Suppressor macrophage (primary cell): Measurements from ENCODE around the gene POLG.
A peak's percentile ranks its signal among the peaks of the same experiment; 100 is the strongest.

ENCODE experiments used
- DNase-seq, 4 experiments: peaks; one replicate each; pipeline ENCODE4 v3.0.0-alpha.2; 2020 to 2022

POLG gene

DNA sequence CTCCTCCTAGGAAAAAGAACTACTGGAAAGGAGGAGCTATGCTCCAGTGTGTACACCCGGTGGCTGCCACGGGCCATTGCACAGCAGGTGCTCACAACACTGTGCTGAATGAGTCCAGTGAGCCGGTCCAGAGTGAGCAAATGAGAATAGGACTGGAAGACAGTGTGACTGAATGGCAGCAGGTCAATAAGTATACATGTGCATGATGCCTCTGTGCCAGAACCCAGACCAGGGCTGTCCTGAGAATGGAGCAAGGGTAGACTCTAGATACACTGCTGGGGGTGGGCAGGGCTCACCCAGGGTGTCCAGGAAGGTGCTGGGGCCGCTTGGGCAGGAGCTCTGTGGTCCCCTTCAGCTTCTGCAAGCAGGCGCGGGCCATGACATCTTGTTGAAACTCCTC lies 8.3 kb downstream of the POLG start:
- DNase-seq = no peak

DNA sequence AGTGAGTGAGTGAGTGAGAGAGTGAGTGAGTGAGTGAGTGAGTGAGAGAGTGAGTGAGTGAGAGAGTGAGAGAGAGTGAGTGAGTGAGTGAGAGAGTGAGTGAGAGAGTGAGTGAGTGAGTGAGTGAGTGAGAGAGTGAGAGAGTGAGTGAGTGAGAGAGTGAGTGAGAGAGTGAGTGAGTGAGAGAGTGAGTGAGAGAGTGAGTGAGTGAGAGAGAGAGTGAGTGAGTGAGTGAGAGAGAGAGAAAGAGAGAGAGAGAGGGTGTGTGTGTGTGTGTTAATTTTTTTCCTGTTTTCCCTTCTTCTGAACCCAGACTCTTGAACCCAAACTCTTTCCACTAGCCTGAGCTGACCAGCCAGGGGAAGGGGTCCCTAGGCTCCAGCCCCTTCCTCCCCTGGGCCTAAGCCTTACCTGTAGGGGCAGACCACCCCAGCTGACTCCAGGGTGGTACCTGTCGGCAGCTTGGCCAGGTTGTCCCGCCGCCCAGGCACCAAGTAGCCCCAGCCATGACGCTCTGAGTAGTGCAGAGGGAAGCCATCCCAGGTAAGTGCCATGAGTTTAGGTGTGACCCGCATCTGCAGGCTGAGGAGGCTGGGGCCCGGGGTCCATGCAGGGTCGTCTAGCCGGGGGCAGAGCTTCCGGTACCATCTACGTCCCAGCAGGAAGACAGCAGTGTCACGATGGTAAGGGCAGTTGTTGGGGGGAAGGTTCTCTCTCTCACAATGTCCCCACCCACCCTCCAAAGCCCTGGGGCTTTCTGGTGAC lies 9.4 kb downstream of the POLG start:
- no peak for DNase-seq

DNA sequence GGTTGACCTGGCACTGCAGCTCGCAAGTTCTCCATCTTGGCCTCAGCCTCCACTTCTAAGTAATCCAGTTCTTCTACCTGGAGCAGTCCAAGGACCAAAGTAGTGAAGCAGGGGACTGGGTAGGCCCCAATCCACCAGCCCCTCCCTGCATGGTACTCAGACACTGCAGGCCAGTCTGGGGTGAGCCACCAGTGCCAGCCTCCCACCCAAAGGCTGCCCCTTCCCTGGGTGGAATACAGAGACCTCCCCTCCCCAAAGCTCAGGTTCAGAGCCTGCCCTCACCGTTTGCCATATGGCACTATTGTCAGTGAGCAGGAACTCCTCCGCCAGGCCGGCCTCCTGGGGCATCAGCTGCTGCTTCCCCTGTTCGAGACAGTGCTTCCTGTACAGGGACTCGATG lies 10.8 kb downstream of the POLG start:
- DNase-seq = no peak

DNA sequence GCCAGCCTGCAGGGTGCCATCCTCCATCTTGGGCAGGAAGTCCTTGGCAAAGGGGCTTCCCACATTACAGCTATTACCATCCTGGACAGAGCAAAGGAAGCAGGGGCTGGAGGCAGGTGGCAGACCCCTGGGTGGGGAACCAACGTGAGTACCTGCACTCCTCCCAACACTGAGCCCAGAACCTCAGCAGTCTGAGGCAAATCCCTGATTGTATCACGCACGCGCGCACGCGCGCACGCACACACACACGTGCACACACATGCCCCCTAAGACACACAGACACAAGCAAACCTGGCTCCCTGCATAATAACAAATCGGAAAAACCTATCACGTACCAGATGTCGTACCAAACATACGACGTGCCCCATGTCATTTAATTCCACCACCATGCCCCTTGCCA lies 11.8 kb downstream of the POLG start:
- no peak for DNase-seq

DNA sequence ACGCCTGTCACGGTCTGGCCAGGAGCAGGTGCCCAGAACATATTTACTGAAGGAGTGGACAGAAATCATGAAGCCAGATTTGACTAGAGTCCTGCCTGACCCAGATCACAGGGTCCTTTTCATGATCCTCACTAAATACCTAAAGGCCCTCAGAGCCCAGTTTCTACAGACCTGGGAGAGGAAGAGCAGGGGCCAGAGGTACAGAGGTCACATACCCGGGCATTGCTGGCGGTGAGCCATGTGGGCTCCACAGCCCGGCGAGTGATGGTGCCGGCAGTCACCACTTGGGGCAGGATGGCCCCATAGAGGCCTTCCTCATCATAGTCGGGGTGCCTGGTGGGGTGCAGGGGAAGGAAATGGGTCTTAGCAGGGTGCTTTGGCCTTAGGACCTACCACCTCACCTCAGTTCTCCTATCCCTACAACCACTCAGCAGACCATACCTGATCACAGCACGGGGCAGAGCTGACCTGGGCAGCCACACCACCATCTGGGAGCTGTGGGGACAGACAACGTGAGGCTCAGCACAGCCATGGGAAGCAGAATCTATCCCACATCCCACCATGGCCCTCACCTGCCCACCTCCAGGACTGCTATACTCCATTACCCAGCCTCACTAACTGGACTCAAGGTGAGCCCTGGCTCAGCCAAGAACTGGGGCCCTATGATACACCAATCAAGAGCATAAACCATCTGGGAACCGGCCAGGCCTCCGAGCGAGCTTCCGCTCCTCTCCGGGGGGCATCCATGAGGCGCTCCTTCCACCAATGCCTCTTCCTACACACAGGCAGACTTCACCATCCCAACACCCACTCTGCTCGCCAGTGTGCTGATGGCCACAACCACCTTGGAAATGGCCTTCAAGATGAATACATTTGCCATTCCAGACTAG lies 12.9 kb downstream of the POLG start:
- DNase-seq = no peak

DNA sequence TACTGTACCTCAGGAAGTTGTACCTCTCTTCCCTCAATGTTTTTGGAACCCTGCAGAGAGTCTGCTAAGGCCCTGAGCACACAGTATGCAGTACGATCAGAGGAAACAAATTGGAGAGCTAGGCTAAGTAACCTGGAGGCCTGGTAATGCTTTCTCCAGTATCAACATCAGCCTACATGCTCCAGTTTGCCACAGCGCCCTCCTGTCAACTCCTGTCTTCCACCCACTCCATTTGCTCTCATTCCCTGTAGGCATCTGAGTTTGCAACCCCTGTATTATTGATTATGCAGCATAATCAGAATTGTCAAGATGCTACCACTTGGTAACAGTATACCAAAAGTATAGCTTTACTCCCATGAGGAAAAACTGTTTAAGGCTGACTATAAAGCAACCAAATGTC lies 14.4 kb downstream of the POLG start:
- no peak for DNase-seq

DNA sequence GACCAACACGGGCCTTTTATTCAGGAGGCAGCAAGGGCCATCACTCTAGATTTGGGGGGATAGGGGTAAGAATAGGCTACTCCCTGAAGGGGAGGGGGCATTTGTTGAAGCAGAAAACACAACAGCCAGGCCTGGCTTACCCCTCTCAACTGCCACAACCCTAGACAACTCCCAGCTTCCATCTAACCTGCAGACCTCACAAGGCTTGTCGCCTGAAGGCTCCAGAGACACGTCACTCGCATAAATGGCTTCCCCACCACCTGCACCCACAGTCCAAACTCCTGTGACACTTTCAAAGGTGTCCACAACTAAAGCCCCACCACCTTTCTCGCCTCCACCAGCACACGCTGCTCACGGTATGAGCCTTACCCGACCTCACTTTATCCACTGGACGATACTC lies 14.9 kb downstream of the POLG start:
- DNase-seq = no peak

DNA sequence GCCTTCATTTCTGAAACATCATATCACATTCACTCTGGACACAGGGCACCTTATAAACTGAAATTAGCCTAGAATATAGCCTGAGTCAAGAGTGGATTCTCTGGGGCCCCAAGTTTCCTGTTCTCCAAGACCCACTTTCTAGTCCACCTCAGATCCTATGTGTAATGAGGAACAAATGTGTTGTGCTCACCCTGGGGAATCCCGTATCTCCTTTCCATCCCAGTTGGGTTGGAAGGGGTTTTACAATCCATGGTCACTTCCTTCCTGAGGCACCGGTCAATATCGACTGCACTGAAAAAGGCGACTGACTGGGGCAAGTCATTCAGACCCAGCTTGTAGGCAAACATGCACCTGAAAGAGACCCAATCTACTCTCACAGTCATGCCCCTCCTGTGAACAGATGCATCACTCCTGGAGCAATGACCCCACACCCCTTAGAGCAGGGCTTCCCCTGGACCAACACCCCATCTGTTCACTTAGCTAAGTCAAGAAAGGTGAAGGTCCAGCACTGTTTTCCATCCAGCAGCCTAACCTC lies 17.4 kb downstream of the POLG start:
- DNase-seq = no peak

DNA sequence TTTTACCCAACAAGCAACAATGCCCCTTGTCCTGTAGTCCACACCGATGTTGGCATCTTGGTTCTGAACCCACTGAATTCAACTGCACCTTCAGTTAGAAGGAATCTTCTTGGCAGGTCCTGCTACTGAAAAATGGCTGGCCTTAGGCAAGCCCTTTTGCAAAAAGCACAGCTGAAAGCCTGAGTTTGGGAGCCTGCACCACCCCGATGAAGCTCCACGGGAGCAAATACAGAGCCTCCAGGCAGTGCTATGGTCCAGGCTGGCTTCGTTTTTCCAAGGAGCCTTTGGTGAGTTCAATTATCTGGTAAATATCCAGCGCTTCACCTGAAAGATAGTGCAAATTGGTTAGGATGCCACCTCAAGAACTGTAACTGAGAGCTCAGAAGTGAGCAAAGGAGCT lies 18.1 kb downstream of the POLG start:
- no peak for DNase-seq

DNA sequence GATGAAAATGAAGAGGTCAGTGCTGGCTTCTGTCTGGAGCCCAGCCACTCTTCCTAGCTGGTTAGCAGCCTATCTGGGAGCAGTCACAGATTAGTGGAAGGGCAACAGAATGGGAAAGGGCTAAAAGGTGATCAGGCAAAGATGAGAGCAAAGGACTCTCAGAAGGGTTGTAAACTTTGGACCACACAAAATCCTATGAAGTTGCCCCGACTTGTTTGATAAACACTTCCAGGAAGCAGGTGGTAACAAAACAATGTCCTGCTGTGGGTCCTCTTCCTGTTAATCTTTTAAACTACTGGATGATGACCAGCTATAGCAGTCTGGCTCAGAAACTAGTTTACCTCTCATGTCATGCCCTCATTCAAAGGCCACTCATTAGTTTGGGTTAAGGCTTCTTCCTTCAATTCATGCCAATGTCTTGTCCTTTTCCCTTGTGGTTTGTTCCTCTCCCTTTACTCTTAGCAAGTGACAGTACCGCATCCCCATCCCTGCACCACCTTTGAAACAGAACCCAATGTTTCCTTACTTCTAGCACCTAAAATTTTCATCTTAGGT lies 19.2 kb downstream of the POLG start:
- no peak for DNase-seq

DNA sequence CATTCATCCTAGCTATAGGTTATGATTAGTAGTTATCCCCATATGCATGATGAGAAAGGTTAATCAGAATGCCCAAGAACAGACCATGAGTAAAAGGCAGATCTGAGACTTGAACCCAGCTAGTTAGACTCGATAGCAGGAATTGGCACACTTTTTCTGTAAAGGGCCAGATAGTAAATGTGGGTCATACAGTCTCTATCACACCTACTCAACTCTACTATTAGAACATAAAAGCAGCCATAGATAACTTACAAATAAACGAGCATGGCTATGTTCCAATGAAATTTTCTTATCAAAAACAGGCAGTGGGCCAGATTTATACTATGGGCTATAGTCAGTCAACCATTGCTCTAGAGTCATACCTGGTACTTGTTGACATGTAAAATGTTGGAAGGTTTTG lies 24.6 kb downstream of the POLG start:
- no peak for DNase-seq

DNA sequence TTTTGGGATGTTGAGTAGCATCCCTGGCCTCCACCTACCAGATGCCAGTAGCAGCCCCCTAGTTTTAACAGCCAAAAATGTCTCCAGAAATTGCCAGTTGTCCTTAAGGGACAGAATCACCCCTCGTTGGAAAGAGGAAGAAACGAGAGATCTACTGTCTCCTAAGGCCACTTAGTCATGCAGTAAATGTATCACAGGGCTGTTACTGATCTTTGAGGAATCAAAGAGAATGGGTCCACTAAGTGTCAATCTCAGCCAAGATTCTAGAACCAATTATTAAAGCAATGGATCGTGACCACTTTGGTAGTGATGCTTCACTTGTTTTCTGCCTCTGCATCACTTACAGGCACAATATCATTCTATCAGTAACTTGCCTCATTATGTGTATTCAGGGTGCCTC lies 26.4 kb downstream of the POLG start:
- peak; percentile 21 to 67 (median 58) for DNase-seq

DNA sequence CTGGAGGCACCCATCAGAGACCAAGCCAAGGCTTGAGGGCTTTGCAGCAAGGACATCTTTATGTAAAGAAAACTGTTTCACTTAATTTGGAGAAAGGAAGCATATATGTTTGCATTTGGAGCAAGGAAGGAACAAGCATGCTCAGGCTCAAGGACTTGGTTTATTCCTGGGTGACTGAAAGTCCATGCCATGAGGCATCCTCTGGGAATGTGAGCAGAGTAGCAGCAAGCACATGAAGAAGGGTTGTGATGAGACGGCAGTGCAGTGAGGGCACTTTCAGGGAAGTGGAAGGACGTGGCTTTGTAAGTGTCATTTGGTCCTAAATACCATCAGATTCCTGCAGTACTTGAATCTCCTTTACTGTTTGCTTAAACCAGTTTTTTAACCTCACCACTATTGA lies 26.8 kb downstream of the POLG start:
- no peak for DNase-seq

DNA sequence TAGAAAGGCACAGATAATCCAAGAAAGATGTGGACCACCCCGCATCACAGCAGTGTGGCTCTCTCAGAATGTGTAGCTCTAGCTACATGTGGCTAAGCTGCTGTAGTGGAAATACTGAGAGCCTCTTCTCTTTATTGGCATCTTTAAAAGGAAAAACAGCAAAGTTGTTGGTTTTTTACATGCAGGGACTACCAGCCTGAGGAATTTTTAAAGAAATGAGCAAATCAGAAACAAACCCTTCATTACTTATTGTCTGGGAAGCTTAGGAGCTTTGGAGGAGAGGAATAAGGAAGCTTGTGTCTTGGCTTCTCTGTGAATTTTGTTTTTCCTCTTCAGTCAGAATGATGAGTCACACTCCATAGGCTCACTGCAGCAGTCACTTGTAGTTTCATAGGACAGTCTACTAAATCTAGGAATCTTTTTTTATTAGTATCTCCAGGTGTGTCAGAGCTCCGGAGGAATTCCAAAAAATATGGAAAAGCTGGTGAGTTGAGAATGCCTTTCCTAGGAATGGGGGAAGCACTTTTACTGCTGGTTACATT lies 27.5 kb downstream of the POLG start:
- peak; percentile 19 to 67 (median 54) for DNase-seq

DNA sequence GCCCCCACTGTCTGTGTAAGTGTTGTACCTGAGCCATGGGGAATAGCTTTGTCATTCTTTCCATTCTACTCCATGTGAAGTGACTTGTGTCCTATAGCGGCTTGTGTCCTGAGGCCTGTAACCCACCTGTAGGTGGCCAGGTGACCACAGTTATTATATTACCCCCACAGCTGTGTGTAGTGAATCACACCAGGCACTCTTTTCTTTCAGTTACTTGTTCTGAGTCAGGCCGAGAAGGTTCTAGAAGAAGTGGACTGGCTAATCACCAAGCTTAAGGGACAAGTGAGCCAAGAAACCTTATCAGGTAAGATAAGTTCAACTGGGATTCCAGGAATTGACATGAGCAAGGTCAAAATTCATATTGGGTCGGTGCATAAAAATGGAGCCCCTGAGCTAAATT lies 29.2 kb downstream of the POLG start:
- no peak for DNase-seq

DNA sequence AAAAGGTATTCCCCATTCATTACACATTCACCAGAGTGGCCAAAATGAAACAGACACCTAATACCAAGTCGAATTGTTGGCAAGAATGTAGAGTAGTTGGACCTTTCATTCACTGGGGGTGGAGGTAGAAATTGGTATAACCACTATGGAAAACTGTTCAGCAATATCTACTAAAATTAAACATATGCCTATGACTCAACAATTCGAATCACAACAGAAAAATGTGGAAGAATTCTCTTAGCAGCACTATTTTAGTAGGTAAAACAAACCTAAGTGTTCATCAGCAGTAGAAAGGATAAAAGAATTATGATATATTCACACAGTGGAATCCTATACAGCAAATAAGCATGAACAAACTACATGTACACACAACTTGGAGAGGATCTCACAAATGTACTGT lies 30.6 kb downstream of the POLG start:
- no peak for DNase-seq

DNA sequence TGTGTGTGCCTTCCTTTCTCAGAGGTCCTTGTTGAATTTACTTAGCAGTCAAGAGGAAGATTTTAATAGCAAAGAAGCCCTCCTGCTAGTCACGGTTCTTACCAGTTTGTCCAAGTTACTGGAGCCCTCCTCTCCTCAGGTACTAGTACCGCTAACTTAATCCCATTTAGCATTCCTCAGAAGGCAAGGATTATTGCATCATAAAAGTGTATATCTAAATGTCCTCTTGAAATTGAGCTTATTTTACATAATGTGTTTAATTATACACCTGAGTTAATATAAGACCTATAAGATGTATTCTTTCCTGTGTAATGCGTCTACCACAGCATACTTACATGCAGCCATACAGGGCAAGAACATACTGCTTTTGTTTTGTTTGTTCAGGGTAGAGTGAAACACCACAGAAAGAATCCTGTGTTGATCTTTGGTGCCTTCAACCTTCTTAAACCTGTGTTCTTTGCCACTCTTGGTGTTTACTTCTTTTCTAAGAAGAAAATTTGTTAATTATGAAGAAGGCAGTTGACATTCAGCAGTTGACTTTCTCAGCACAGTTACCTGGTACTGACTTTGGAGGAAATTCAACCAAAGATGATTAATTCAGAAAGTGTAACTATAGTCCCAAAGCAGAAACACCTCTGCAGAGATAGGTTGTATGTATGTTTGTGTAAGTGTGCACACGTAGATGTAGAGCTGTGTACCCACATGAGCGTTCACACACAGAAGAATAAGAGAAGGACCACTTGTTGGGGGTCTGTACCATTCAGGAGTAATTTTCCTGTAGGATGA lies 33.1 kb downstream of the POLG start:
- no peak for DNase-seq

DNA sequence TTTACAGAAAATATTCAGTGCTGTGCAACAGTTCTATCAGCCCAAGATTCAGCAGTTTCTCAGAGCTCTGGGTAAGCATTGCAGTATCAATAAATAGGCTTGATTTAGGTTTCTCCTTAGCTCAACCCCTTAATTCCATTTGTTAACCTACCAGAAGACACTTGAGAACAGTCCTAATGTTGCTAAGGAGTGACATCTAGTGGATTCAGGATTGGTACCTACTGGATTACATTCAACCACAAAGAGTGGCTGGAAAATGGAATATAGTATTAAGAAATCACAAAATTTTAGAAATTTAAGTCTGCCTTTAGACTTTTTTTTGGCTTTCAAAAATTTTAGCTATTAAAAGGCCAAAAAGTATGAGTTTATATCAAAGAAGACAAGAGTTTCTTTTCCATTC lies 34.7 kb downstream of the POLG start:
- peak in 2 of 4 experiments; percentile 24 to 35 for DNase-seq

DNA sequence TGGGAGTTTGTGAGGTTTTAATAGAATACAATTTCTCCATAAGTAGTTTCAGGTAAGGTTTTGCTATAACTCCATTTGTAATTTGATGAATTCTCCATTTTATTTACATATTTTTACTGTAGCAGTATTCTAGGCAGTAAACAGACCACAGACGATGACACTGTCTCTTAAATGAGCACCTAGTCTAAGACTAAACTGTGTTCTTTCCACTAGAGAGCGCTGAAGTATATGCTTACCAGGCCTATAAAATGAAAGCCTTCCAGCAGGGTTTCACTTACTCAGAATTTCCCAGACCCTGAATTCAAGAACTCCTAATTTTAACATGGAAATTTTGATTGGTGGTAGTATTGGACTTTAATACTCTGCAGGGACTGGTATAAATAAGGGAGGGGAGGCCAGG lies 41.6 kb downstream of the POLG start:
- DNase-seq = no peak

DNA sequence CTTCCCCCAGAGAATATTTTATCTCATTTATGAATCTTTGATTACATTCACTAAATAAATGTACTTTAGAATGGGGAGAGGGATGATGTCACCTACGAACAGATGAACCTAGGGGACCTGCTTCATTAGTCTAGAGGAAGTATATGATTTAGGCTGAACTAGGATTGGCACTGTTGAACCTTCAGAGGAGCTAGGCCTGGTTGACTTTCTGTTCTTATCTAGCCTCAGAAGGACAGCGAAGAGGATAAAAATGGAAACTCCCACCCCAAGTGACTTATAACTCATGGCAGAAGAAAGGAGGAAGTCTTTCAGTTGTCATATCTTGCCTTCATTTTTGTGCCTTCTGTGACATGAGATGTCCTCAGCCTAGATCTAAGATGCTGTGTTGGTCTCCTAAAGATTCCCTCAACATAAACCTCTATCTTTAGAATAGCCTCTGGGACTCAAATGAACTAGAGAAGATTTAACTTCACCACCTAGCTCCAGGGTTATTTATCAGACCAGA lies 42.6 kb downstream of the POLG start:
- DNase-seq = no peak

DNA sequence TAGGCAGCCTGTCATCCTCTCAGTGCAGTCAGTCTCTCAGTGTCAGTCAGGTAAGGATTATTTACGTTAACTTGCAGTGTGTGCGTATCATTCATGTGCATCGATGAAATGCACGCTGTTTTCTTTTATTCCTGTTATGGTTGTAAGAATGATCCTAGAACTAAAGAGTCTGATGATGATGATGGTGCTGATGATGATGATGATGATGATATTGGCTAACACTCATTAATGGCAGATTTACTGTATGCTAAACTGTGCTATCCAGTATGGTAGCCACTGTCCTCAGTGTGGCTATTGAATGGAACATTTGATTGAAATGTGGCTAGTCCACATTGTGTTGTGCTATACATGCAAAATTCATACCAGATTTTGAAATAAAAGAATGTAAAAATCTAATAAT lies 51.4 kb downstream of the POLG start:
- no peak for DNase-seq

DNA sequence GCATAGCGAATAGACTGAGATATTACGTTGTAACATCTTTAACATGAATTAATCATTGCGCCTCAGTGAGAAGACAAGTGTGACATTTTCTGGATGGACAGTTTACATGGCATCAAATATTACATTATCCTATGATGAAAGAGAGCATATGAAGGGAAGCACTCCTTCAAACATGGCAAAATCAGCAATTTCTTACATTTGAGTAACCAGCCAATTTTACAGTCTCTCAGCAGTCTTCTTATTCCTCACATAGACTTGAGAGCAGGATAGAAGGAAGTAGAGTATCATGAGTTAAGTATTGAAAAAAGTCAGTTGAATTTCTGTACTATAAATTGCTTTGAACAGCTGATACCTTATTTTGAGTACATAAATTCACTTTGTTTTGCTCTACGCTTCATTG lies 52.0 kb downstream of the POLG start:
- DNase-seq = peak; percentile 6 to 74 (median 43)
